SW 1271 (cell line): ENCODE data around the gene ADAMTS16.

Experiments
- DNase-seq, 2 experiments: peaks; one replicate each; lab custom pipeline; 2025; lab: John Stamatoyannopoulos, UW

ADAMTS16 gene

DNA sequence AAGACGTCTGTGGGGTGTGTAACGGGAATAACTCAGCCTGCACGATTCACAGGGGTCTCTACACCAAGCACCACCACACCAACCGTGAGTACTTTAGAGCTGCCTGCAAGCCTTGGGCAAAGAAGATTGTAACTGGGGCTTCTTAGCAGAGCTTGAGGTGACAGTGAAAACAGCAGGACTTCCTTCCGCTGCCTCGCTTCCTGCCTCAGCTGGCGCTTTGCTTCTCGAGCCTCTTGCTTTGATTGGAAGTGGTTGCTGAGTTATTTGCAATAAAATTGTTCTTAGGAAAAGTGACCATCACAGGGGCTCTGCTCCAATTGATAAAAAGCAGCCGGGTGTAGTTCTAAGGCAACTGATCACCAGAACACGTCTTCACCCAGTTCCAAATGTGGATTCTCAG lies 99.1 kb downstream of the ADAMTS16 start:
- DNase-seq = no peak

DNA sequence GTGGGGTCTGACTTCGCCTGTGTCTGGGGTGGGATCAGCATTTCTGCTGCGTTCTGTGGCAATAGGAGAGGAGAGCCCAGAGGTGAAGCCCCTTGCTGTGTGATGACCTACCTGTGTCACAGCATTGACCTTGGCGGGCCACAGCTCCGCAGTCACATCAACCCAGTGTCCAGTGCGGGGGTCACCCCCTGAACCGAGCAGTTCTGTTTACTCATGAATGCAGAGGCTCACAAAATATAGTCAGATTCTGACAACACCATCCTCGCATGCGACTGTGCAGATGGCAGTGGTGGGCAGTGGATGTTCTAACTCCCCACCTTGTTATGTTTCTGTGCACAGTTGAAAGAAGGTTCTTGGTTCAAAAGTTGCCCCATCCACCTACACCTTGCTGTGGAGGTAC lies 100.1 kb downstream of the ADAMTS16 start:
- no peak for DNase-seq

DNA sequence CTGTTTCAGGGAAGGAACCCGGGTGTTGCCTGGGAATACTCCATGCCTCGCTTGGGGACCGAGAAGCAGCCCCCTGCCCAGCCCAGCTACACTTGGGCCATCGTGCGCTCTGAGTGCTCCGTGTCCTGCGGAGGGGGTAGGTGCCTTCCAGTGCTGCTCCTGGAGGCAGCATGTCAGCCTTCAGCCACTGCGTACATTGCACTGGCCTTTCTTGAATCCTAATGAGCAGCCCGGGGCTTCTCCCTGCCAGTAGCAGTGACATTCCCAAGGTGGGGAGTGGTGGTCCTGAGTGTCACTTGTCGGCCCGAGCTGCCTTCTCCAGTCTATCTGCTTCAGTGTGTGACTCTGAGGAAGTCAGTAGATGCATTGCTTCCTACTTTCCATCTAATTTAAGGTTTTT lies 101.9 kb downstream of the ADAMTS16 start:
- DNase-seq = no peak

DNA sequence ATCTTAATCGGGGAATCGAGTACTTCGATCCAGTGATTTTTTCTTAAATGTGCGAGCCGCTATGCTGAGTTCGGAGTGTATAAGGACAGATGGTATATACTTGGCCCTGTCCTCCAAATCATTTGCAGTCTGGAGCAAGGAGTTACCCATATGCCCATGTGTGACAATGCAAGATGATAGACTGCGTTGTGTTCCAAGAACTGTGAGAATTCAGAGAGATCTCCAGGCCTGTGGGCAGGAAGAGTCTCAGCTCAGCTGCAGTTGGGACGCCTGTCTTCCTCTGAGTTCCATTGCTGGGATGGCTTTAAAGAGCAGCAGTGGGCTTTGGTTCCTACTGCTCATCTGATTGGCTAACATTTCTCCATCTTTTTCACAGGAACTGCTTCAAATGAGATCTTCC lies 106.6 kb downstream of the ADAMTS16 start:
- DNase-seq = no peak

DNA sequence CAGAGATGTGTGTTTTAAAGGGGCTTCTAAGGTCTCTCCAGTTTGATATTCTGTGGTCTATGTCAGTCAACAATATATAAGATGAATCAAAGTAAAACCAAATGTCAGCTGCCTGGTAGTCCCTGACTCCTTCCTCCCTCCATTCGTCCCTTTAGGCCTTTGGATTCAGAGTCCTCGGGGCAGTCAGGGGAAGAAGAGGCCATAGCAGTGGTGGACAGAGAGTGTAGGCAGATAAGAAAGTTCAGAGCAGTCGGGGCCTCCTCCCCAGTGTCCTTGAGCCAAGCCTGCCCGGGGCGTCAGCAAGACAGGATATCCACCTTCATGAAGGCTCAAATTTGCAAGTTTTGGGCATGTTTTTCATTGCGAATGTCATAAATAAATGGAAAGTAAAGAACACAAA lies 110.6 kb downstream of the ADAMTS16 start:
- DNase-seq = no peak

DNA sequence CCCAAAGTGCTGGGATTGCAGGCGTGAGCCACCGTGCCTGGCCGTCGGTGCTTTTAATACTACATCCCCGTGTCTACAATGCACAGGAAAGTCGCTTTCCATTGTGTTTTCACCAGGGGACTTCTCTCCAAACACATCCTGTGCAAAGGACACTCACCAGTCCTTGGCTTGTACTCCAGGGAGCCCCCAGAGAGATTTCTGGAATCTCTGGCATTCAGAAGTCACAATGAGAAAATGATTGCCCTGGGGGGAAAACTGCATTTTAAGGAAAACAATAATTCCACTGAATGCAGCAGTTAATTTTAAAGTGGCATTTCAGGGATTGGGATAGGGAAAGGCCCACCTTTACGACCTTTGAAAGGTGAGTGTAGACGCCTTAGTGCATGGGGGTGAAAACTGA lies 112.0 kb downstream of the ADAMTS16 start:
- no peak for DNase-seq

DNA sequence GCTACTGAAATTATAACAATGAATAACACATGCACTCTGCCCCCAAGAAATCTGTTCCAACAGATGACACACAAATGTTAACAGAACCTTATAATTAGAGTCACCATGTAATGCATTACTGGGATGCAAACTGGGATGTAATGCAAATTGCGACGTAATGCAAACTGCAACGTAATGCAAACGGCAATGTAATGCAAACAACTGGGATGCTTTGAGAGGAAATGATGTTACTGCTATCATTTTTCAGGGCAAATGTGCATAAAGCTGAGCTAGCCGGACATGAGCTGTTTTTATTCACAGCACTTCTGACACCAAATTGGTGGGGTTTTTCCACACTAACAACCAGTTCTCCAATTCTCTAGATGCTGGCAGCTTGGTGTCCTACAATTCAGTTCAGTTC lies 117.2 kb downstream of the ADAMTS16 start:
- DNase-seq = no peak

DNA sequence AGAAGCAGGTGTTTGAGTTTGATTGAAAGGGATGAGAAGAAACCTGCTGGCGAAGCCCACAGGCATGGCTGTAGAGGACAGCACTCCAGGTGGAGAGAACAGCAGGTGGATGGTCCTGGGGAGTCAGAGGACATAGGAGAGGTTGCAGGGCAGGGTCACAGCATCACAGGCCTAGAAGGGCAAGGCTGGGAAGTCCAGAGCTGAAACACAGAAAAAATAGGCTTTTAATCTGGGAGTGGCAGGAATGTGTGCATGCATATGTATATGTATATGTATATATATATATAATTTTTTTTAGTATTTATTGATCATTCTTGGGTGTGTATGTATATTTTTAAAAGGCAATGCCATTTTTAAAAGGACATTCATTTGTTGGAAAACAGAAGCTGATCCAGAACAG lies 118.4 kb downstream of the ADAMTS16 start:
- no peak for DNase-seq

DNA sequence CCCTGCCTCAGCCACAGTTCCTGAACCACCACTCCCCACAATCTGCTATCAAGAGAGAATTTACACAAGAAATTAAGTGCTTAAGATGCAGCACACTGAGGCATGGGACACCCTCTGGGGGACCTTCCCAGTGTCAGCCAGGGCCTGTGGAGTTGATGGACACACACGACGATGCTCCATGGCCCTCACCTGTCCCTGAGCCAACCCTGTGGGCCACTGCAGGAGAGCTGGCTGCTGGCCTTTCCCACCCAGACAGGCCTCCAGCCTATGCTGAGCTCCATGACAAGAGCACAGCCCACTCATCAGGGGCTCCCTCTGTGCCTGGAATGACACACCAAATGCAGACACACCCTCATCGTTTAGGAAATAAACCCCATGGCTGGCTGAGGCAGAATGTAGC lies 124.6 kb downstream of the ADAMTS16 start:
- DNase-seq = no peak

DNA sequence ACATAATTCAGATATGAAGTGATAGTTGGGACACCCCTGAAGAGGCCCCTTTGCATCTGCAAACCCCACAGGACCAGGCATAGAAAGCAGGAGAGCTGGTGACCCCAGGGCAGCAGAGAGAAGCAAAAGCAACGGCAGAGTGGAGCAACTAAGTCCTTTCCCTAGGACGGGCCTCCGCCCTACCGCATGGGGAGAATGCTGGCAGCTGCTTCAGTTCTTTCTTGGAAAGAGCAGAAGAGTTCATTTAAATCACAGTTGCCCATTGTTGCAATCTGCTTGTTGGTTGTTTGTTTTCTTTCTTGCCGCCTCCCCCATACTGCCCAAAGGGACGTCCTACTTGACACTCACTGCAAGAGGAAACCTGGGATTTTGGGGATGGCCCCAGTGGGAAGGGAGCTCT lies 126.2 kb downstream of the ADAMTS16 start:
- no peak for DNase-seq

DNA sequence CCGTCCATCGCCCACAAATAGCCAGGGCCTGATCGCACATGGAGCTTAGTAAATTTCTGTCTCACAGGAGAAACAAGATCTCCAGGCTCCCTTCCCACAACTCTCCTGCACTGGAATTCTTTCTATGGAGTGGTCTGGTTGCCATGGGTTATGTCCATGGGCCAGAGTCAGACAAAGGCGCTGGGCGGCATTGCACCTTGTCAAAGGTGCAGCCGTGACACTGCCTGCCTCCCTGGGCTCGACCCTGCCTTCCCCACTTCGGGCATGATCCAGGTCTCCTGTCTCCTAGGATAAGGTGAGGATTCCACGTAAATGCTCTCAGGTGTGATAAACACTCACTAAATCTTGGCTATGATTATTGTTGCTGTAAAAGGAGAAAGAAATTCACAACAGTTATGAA lies 130.0 kb downstream of the ADAMTS16 start:
- no peak for DNase-seq

DNA sequence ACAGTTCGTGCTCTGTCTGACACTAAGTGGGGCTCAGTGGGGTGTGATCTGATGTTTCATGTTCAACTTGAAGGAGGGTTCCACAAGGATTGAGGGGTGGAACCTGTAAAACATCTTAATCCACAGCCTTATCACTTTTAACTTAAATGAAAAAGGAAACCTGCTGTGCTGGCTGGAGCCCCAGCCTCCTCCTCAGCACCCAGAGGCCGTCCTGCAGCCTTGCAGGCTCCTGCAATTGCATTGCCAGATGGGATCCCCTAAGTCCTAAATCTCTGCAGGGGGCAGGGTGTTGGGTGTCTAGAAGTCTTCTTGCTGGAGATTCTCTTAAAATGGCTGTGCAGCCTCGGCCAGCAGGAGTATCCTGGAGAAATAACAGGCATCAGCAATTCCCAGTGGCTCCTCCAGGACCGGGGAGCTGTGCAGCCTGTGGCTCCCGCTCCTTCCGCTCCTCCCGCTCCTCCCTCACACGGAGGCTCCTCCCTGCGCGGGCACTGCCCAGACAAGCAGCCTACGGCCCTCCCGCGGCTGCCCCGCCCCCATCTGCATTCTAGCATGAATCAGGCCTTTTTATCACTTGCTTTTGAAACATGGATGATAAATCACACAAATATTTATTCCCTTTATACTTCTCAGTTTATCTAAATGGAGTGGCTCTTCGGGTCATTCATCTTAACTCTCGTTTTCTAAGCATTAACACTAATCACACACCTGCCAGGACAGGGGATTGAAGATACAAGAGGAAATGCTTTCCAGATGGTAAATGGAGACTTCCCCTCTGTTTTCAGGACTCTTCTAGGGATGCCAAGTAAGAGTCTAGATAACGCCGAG lies 131.0 kb downstream of the ADAMTS16 start:
- peak; percentile 40 to 83 for DNase-seq

DNA sequence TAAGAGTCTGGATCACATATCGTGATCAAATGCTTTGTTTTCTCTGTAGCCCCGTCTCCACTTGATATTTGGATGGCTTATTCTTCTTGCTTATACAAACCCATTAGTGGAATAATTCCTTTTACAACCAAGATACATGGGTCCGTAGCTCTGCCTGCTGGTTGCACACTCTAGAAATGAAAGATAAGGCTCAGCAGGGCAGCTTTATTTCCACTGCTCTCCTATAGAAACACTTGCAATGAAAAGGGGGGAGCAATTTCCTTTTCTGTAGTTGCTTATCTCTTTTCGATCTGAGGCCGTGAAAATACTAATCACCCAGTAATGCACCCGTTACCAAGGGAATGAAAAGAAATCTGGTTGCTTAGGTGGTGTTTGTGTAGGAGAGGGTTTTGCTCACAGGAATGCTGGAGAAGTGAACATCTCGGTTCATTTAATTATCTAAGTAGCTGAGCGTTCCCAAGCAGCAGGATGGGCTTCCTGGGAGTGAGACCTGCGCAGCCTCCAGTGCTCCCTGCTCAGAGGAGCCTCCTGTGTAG lies 131.7 kb downstream of the ADAMTS16 start:
- DNase-seq = no peak

DNA sequence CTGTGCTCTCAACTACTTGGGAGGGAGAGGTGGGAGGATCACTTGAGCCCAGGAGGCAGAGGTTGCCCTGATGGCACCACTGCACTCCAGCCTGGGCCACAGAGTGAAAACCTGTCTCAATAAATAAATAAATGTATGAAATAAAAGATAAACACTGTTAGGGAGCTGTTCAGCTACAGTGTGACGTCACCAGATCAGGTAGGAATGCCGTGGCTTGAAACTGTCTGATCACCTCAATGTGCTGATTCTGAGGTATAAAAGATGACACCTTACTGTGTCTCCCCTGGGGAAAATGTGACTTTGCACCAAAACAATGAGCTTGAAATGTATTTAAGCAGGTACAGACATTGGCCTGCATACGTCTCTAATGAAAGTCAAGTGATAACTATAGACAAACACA lies 133.3 kb downstream of the ADAMTS16 start:
- DNase-seq = no peak

DNA sequence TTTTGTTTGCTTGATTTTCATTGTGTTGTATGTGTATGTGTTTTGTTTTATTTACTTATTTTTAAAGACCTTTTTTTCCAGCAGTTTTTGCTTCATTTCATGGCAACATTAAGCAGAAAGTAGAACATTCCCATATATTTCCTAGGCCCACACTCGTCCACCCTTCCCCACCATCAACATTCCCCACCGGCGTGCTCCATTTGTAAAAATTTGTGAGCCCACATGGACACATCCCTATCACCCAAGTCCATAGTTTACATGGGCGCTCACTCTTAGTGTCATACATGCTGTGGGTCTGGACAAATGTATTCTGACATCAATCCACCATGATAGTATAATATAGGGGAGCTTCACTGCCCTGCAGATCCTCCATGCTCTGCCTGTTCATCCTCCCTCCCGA lies 133.8 kb downstream of the ADAMTS16 start:
- DNase-seq = no peak

DNA sequence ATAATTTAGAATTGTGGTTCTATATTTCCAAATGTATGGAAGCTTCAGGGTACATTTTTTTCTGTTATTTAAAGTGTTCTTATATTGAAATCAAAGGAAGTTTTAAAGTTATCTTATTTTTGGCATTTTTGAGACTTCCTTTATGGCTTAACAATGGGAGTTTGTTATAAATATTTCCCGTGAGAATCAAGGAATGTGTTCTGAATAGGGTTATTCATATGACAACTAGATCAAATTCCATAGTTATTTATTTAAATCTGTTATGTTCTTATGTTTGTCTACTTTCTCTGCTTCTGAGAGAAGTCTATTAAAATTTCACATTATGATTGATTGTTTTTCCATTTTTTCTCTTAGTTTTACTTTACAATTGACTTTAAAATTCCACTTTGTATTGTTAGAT lies 135.1 kb downstream of the ADAMTS16 start:
- DNase-seq = no peak

DNA sequence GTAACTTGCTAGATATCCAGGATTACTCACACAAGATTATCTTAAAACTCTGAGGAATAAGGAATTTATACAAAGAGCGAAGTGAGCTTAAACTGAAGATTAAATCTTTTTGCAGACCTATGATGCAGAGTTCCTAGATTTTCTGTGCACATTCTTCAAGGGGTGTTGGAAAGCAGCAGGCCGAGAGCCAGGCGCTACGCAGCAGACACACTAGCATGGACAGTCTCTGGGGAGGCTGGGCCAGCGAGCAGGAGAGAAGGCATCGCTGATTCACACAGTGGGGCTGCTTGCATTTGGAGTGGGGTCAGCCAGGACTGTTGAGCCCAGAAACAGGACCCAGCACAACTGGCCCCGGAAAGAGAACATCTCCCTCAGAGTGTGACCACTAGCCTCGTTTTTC lies 136.3 kb downstream of the ADAMTS16 start:
- DNase-seq = no peak

DNA sequence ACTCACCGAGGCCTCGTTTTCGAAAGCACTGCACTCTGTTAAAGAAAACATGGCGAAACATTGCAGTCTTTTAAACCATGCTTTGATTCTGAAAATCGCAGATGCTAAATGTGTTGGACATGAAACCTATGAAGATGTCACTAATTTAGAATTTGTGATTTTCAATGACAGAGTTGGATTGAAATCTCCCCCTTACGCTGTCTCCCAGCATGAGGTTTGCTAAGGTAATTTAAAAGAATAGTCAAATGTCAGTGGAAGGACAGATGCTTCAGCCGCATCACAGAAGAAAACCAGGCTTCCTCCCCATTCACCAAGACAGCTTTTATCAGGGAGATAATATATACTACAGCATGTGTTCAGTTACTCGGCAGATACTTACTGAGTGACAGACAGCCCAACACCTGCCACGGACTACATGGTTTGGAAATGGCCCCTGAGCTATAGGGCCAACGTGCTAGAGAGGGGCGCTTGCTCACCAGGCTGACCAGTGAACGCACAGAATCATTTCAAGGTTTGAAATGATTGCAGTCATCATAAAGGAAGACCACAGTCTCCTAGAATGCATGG lies 136.9 kb downstream of the ADAMTS16 start:
- no peak for DNase-seq

DNA sequence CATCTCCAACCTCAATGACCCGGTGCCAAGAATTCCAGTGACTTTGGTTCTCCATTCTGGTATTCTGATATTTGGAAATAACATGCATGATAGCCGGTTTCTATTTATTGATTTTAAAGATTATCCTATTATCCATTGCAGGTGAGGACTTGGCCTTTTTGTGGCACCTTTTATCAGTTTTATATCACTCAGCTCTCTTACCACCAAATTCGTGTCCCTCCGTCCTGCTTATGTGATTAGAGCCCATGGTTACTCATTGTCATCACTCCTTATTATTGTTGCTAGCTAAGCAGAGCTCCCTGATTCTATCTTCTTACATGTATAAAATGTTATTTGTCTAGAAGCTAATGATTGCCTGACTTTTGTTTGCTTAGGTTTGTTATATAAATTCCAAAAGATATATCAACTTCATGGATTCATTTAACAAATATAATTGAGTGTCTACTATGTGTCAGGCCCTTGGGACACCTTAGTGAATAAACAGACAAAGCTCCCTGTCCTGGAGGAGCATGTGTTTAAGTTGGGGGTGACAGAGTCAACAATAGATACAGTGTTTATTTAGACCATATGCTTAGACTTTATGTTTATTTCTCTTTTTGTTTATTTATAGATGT lies 138.2 kb downstream of the ADAMTS16 start:
- DNase-seq = no peak

DNA sequence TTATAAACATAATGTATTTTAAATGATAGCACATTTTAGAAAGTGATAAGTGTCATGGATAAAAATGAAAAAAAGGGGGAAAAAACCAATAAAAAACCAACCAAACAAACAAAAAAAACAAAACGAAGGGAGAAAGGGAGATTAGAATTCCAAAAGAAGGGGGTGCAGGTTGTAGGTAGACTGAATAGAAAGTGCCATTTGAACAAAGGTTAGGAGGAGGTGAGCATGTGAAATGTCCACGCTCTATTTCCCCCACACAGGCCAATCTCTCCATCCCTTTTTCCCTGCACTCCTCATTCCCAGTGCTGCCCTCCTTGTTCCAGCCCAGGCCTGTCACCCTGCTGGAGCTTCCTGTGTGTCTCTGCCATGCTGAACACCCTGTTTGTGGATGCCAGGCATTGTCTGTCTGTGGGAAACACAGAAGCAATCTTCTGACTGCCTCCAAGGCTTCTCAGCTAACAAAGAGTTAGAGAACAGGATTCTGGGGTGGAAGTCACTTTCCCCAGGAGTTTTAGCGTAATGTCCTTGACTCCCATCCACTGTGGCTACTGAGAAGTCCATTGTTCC lies 138.8 kb downstream of the ADAMTS16 start:
- DNase-seq = no peak

DNA sequence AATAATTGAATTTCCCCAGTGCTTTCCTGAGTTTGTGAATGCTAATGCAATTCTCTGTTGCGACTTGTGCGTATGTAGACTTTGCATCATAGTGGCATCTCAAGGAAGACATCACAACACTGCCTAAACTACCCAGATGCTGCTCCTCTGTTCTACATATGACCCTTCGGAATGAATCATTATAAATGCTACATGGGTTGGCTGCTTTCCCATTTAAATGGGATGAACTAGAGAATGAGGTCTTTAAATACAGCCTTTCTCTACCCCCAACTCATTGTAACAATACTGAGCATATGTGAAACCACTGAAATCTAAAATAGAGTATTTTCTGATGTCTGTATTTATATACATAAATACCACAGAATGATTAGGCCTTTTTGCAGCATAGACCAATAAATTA lies 145.8 kb downstream of the ADAMTS16 start:
- DNase-seq = no peak

DNA sequence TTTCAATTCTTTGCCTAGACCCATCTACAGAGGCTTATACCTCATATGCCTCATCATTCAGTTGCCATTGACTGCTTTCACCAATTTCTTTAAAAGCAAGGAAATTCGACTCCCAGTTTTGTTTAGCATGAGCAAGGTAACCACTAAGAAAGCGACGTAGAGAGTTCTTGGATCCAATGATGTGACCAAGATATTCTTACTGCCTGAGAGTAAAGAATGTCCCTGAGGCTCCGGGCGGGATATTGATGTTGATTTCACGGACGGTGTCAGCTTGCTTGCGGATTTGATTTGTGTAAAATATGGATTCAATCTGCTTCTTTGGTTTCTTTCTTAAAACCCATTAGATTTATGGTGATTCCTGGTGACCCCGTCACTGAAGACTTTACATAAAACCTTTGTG lies 147.3 kb downstream of the ADAMTS16 start:
- DNase-seq = no peak

DNA sequence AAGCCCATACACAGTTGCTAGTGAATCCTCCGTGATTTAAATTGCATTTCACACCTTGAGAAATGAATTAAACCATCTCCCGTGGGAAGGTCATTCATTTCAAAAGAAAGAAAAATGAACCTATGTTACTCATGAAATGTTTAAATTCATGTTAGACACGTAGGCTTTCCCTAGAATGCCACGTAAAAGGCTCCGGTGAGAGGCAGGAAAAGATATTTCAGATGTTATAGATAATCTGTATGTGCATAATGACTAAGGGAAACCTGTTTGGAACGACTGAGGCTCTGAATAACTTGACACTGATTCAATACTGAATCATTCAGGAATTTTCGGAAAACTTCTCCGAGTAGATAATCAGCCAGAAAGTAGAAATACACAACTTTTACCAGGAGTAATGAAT lies 148.1 kb downstream of the ADAMTS16 start:
- no peak for DNase-seq
